K562 (cell line): Measurements from ENCODE around the gene PDRG1.
"Not testable (repeated sequence)": the region's sequence is repeated elsewhere in the genome, so short reads cannot be mapped to it uniquely, and the experiment has no call there.

Source experiments
- CHAMP1 ChIP-seq: fragments of 450-650 bp; IDR thresholded peaks from 2 replicates; pipeline ENCODE4 v1.6.1; 2016; ENCODE audit warnings: mild to moderate bottlenecking
- CTCF ChIP-seq, 3 experiments: IDR thresholded peaks in 2 of 3; conservative IDR thresholded peaks in 1 of 3; 2 replicates each; pipeline ENCODE4 v1.5.1; 2011 to 2012; ENCODE audit warnings: low read length in 3 of 3, mild to moderate bottlenecking in 3 of 3, control low read depth in 2 of 3, improper control_type of control experiment in 1 of 3, inconsistent platforms in 1 of 3, low read depth in 1 of 3, mixed read lengths in 1 of 3, moderate library complexity in 1 of 3; ENCODE audit not compliant: insufficient read depth in 2 of 3
- RUNX1 ChIP-seq: sonication (generic); IDR thresholded peaks from 2 replicates; pipeline ENCODE4 v1.6.1; 2016; ENCODE audit warnings: antibody characterized with exemption, low read depth
- SMARCC2 ChIP-seq: fragments of 450-650 bp; IDR thresholded peaks from 2 replicates; pipeline ENCODE4 v1.6.1; 2017; ENCODE audit warnings: antibody characterized with exemption, moderate library complexity, mild to moderate bottlenecking, low read depth
- TFAM ChIP-seq: fragments of 250-450 bp; sonication (Bioruptor Pico); conservative IDR thresholded peaks from 2 replicates; pipeline ENCODE4 v1.5.0; 2021; ENCODE audit warnings: mild to moderate bottlenecking, moderate library complexity
- UBTF ChIP-seq, 2 experiments: IDR thresholded peaks; 2 replicates each; pipeline ENCODE4 v1.6.1; 2012; ENCODE audit warnings: improper control_type of control experiment in 2 of 2, low read depth in 2 of 2, low read length in 2 of 2, borderline replicate concordance in 1 of 2
- VEZF1 ChIP-seq: fragments of 200-800 bp; sonication (Bioruptor generic); IDR thresholded peaks from 2 replicates; pipeline ENCODE4 v1.6.1; 2017; ENCODE audit warnings: missing genetic modification characterization, missing compliant biosample characterization
- YY1 ChIP-seq, 3 experiments: IDR thresholded peaks; 2 replicates each; pipeline ENCODE4 v1.6.1; 2011; ENCODE audit warnings: low read length in 2 of 3, mild to moderate bottlenecking in 2 of 3, moderate library complexity in 2 of 3, borderline replicate concordance in 1 of 3, control low read depth in 1 of 3, low read depth in 1 of 3; ENCODE audit not compliant: insufficient read depth in 3 of 3, insufficient replicate concordance in 2 of 3, control insufficient read depth in 1 of 3, insufficient read length in 1 of 3; ENCODE audit errors: extremely low read depth in 1 of 3

GRCh38 chr20:31921480-31921879, 30.4 kb downstream of the PDRG1 start:
- TF ChIP-seq TFAM (CRISPR knock-in tag); YY1 (IDR thresholded peaks at IDR 0.05; ENCODE audit: borderline replicate concordance in 1 of 3, control insufficient read depth in 1 of 3, extremely low read depth in 1 of 3, insufficient read depth in 3 of 3, insufficient read length in 1 of 3, insufficient replicate concordance in 2 of 3, low read depth in 1 of 3, low read length in 2 of 3); CTCF (IDR thresholded peaks at IDR 0.05 in 2 of 3, conservative IDR thresholded peaks at IDR 0.05 in 1 of 3; ENCODE audit: insufficient read depth in 2 of 3, low read depth in 1 of 3, low read length in 3 of 3); VEZF1 (CRISPR knock-in tag); UBTF (IDR thresholded peaks at IDR 0.05; ENCODE audit: borderline replicate concordance in 1 of 2, low read depth in 2 of 2, low read length in 2 of 2); SMARCC2; RUNX1; CHAMP1: not testable (repeated sequence)
